Measurements from ENCODE around the gene PRIM1.

DNA sequence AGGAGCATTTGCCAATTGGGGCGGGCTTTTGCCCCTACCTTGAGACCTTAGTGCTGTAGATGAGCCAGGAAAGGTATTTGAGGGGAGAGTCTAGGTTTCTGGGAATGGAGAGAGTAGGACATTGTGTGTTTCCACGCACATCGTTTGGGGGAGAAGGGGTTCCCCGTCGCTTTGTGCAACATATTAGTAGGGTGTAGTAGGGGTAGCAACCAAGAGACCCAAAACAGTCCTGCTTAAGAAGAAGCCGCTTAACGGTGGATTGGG lies 63.3 kb downstream of the PRIM1 start:
- no peak for TF ChIP-seq CTCF (IDR thresholded peaks at IDR 0.05)
- TF ChIP-seq POLR2A (IDR thresholded peaks at IDR 0.05) = no peak

Data from right lobe of liver (tissue), 4 donors.